Measurements from ENCODE around the gene BIRC5.
"Not testable (repeated sequence)": the region's sequence is repeated elsewhere in the genome, so short reads cannot be mapped to it uniquely, and the experiment has no call there.

The BIRC5 gene

DNA sequence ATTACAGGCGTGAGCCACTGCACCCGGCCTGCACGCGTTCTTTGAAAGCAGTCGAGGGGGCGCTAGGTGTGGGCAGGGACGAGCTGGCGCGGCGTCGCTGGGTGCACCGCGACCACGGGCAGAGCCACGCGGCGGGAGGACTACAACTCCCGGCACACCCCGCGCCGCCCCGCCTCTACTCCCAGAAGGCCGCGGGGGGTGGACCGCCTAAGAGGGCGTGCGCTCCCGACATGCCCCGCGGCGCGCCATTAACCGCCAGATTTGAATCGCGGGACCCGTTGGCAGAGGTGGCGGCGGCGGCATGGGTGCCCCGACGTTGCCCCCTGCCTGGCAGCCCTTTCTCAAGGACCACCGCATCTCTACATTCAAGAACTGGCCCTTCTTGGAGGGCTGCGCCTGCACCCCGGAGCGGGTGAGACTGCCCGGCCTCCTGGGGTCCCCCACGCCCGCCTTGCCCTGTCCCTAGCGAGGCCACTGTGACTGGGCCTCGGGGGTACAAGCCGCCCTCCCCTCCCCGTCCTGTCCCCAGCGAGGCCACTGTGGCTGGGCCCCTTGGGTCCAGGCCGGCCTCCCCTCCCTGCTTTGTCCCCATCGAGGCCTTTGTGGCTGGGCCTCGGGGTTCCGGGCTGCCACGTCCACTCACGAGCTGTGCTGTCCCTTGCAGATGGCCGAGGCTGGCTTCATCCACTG lies at the start of gene BIRC5:
TSS of gene BIRC5 (plus strand) at position 238 of the 690 bp plus-strand sequence. CDS start at position 302, 64 bp downstream.
- DNase-seq, result peak; percentile 87 to 88

DNA sequence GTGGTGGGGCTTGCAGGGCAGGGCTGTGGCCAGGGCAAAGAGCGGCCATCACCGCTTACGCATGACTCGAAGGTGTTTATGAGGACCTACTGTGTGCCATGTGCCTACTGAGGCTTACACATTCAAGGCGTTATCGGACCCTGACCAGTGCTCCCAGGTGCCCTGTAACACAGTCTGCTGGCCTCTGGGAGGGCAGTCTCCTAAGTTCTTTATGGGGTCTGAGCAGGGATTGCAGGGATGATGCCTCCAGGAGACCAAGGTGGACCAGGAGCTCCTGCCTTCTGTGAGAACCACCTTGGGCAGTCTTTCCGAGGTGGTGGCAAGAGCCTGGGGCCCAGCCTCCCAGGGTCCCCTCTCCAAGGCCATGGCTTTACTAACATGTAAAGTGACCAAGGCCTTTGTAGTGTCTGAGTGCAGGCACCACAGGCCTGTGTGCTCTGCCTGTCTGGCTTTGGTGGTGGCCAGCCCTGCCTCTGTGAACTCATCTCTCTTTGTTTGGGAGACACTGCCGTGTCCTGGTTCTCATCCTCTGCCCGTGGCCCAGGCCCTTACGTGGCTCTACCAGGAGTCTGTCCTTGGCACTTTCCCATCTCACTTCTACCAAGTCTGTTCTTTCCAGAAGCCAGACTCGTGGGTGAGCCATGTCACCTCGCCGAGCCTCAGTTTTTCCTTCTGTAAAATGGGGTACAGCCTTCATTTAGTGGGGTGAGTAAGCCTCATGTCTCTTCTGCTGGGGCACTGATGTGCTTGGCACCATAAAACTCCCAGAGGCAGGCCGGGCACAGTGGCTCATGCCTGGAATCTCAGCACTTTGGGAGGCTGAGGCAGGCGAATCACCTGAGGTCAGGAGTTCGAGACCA lies 49.1 kb upstream of the BIRC5 start:
- DNase-seq, result no peak

GRCh38 chr17:78166416-78166815 lies 47.6 kb upstream of the BIRC5 start:
- DNase-seq, result no peak

- DNase-seq, result peak; percentile 88 to 89
Measured at GRCh38 chr17:78168242-78168902, 45.7 kb upstream of the BIRC5 start, which contains the start of gene SYNGR2. TSS of gene SYNGR2 (plus strand) at chr17:78168581. CDS start at chr17:78168617, 36 bp downstream.

GRCh38 chr17:78168903-78169793 lies 44.9 kb upstream of the BIRC5 start:
- DNase-seq, result peak; percentile 74

GRCh38 chr17:78170692-78171590 lies 43.1 kb upstream of the BIRC5 start:
- DNase-seq, result no peak

DNA sequence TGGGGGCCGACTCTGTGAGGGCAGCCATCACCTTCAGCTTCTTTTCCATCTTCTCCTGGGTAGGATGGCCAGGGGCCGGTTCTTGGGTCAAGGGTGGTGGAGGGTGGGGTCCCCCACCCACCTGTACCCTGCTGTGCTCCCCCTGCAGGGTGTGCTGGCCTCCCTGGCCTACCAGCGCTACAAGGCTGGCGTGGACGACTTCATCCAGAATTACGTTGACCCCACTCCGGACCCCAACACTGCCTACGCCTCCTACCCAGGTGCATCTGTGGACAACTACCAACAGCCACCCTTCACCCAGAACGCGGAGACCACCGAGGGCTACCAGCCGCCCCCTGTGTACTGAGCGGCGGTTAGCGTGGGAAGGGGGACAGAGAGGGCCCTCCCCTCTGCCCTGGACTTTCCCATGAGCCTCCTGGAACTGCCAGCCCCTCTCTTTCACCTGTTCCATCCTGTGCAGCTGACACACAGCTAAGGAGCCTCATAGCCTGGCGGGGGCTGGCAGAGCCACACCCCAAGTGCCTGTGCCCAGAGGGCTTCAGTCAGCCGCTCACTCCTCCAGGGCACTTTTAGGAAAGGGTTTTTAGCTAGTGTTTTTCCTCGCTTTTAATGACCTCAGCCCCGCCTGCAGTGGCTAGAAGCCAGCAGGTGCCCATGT lies 42.3 kb upstream of the BIRC5 start:
- DNase-seq, result not testable (repeated sequence)

- DNase-seq, result peak in 1 of 2 donors; percentile 53
Measured at GRCh38 chr17:78172249-78173051, 41.6 kb upstream of the BIRC5 start.

- peak; percentile 44 to 52 for DNase-seq
Measured at GRCh38 chr17:78173097-78173715, 40.8 kb upstream of the BIRC5 start.

DNA sequence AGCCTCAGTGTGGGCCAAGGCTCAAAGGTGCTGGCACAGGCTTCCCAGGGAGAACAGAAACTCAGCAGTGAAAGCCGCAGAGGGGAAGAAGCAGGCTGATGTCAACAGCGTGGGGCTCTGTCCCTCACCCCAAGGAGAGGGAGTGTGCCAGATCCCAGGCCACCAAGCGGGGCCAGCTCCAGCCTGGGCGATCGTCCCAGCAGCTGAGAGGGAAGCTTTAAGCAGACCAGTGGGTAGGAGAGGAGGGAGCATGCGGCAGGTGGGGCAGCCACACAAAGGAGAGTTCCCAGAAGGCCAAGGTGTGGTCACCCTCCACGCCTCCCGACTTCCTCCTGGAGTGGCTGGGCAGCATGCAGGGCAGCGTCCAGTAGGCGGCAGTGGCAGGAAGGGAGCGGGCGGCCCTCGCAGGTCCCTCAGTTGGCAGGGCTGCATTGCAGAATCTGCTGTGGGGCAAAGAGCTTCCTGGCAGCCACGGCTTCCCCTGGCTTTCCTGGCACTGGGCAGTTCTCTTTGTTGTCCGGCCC lies 39.6 kb upstream of the BIRC5 start:
- peak in 1 of 2 donors; percentile 55 for DNase-seq

- no peak for DNase-seq
Measured at GRCh38 chr17:78174870-78175642, 39.0 kb upstream of the BIRC5 start.

DNA sequence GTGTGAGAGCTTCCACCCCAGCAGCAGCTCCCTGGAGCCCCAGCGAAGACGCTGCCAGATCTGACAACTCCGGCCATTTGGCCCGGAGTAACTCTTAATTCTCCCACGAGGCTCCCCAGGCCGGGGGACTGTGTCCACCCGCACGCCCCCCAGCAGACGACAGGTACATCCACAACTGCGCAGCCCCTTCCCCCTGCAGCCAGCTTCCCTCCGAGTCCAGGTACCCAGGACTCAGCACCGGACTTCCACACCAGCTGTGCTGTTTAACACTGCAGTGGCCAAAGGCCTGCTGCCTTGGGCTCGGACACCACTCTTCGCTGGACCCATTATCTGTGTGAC lies 38.4 kb upstream of the BIRC5 start:
- DNase-seq, result no peak

GRCh38 chr17:78176548-78177025 lies 37.5 kb upstream of the BIRC5 start:
- peak; percentile 80 to 81 for DNase-seq

GRCh38 chr17:78179372-78179771 lies 34.7 kb upstream of the BIRC5 start:
- DNase-seq, result no peak

DNA sequence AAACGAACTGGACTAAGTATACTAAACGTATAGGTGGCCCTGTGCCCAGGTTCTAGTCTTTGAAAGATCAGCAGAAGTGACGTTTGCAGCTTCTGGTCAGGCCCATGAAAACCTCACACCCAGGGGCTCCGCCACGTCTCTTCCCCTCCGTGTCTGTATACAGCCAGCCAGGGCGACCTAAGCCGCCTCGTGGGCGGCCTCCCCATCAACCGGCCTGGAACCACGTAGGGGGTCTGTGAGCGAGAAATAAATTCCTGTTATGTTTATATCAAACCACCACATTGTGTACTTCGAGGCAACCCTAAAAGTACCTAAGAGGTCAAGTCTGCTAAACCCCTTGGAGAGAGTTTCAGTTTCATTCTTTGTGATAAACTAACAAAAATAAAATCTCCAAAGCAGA lies 34.0 kb upstream of the BIRC5 start:
- DNase-seq, result no peak

DNA sequence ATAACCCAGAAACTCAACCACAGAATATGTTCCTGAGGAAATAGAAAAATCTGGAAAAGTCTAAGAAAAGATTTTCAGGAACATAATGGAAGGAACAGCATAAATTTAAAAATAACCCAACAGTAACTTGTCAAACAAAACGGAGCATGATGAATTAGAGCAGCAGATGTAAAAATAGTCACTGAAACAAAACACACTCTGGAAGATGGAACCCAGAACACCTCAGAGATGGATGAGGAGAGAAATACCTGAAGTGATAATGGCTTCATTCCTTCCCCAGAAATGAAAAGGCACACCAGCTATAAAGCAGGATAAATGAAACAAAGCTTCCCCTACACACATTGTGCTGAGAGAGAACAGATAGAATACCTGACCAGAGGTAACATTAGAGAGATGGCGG lies 33.5 kb upstream of the BIRC5 start:
- DNase-seq, result no peak

- DNase-seq, result no peak
Measured at GRCh38 chr17:78182504-78182903, 31.5 kb upstream of the BIRC5 start.

- no peak for DNase-seq
Measured at GRCh38 chr17:78183916-78184315, 30.1 kb upstream of the BIRC5 start.

Data from CD4-positive, alpha-beta T cell treated with Interleukin-1 beta for 1 hour (primary cell).